Loucy (cell line): Measurements from ENCODE around the gene CETN2.

Experiments used
- CTCF ChIP-seq: fragments of 200-600 bp; sonication (generic); conservative IDR thresholded peaks from 2 replicates; pipeline ENCODE4 v1.5.1; 2014; ENCODE audit warnings: mild to moderate bottlenecking, antibody characterized with exemption, low read length
- EZH2phosphoT487 ChIP-seq: fragments of 200-600 bp; IDR thresholded peaks from 2 replicates; pipeline ENCODE4 v1.6.1; 2018; ENCODE audit warnings: antibody characterized with exemption, mild to moderate bottlenecking, moderate library complexity, borderline replicate concordance

DNA sequence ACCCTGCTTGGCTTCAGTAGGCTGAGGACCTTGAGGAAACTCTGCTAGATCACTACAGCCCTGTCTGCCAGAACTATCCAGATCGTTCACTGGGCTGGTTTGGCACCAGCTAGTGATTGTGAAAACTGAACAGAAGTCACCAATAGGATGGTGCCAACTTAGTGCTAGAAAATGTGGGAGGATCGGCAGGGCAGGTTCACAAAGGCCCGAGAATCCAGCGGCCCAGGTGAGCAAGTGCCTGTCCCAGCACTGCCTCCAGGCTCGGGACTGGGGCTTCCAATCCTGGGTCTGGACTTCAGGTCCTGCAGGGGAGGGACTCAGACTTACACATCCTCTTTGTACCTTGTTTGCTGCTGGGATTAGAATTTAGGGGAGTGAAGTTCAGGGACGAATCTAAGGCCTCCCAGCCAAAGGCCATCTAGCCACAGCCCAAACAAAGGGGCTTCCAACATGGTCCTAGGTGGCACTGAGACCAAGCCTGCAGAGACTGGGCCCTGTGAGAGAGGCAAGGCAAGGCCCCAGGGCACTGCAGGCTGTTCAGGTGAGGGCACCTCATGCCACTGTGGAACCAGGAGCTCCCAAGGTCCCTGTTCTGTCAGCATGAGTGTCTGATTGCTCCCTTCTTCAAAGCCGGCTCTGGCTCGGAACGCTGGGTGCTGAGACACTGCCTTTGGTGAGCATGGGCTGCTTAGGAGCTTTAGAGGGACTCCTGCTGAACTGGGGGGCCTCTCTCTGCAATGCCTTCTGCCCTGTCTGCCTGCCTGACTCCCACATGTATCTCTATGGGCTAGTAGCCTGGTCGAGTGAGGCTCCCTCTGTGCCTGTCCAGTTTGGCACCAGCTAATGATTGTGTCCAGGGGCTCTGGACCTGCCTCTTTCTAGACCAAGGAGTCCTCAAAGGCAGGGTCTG is 46.6 kb upstream of the CETN2 start:
- no peak for TF ChIP-seq CTCF
- TF ChIP-seq EZH2phosphoT487, result no peak
